B cell (primary cell): ENCODE measurements around the gene PRLR. TPM values are rescaled to one million over a fixed set of nuclear protein-coding genes. Genes with fewer than 3 reads are reported as not detected.

Experiments
- ATAC-seq: fragments of 200-7000 bp; cut with Tn5 transposase; one replicate; pipeline ENCODE4 v1.10.0; 2021; ENCODE audit warnings: low read depth, mild to moderate bottlenecking, moderate number of reproducible peaks, moderate library complexity
- CTCF ChIA-PET: fragments of 350-600 bp; sonication (Branson Sonifier 250); formaldehyde crosslinking; loops from one replicate; lab custom pipeline; 2021; ENCODE audit warnings: antibody characterized with exemption, inconsistent platforms; lab: Charles Lee
- POLR2A ChIA-PET: fragments of 350-600 bp; sonication (Branson Sonifier 250); formaldehyde crosslinking; loops from one replicate; lab custom pipeline; 2021; ENCODE audit warnings: antibody characterized with exemption; lab: Charles Lee
- DNase-seq: peaks from one replicate; pipeline ENCODE4 v3.0.0; 2013
- H2AFZ ChIP-seq: 2 replicates; pipeline ENCODE4 v1.6.1; 2012; ENCODE audit warnings: mild to moderate bottlenecking, low read depth, low read length; ENCODE audit not compliant: insufficient read depth, poor library complexity, severe bottlenecking
- H3K27ac ChIP-seq, 2 donors: 1 replicate in 1 of 2; 2 replicates in 1 of 2; pipeline ENCODE4 v1.5.1; 2012 to 2013; ENCODE audit warnings: low read length in 2 of 2, mild to moderate bottlenecking in 2 of 2, moderate library complexity in 1 of 2
- H3K27me3 ChIP-seq, 4 experiments: fragments of 200-600 bp in 1 of 4; sonication (generic) in 1 of 4; replicated peaks in 1 of 4; 1 replicate in 2 of 4; 2 replicates in 2 of 4; pipeline versions ENCODE4 v1.6.1 to v1.7.0; 2013 to 2016; ENCODE audit warnings: low read length in 3 of 4, mild to moderate bottlenecking in 2 of 4, mixed read lengths in 1 of 4, moderate library complexity in 1 of 4; ENCODE audit not compliant: insufficient read depth in 4 of 4, control insufficient read depth in 3 of 4; ENCODE audit errors: control extremely low read depth in 1 of 4
- H3K36me3 ChIP-seq, 2 experiments: replicated peaks in 1 of 2; 1 replicate in 1 of 2; 2 replicates in 1 of 2; pipeline versions ENCODE4 v1.6.1 to v1.7.1; 2013; ENCODE audit warnings: low read length in 1 of 2; ENCODE audit not compliant: insufficient read depth in 2 of 2, control insufficient read depth in 1 of 2; ENCODE audit errors: control extremely low read depth in 1 of 2, extremely low read depth in 1 of 2
- H3K4me1 ChIP-seq, 2 donors: fragments of 200-600 bp in 1 of 2; sonication (generic) in 1 of 2; 1 replicate in 1 of 2; 2 replicates in 1 of 2; pipeline versions ENCODE4 v1.5.1 to v1.6.1; 2013 to 2017; ENCODE audit warnings: low read length in 2 of 2; ENCODE audit not compliant: control insufficient read depth in 2 of 2, insufficient read depth in 2 of 2
- H3K4me2 ChIP-seq: replicated peaks from 2 replicates; pipeline ENCODE3; 2012; ENCODE audit warnings: mild to moderate bottlenecking, low read depth, low read length; ENCODE audit not compliant: poor library complexity, severe bottlenecking
- H3K4me3 ChIP-seq, 5 experiments: fragments of 200-600 bp in 1 of 5; sonication (generic) in 1 of 5; 1 replicate in 3 of 5; 2 replicates in 2 of 5; pipeline versions ENCODE4 v1.5.1 to v1.7.0; 2011 to 2016; ENCODE audit warnings: low read length in 4 of 5, mild to moderate bottlenecking in 4 of 5, low read depth in 2 of 5, control low read depth in 1 of 5, moderate library complexity in 1 of 5; ENCODE audit not compliant: insufficient read depth in 1 of 5; ENCODE audit errors: control extremely low read depth in 1 of 5, extremely low read depth in 1 of 5
- H3K79me2 ChIP-seq: fragments of 200-600 bp; sonication (generic); one replicate; pipeline ENCODE4 v1.6.0; 2016; ENCODE audit warnings: low read length; ENCODE audit not compliant: control insufficient read depth, insufficient read depth
- H3K9ac ChIP-seq: fragments of 200-600 bp; sonication (generic); 2 replicates; pipeline ENCODE4 v1.6.1; 2017; ENCODE audit warnings: mild to moderate bottlenecking, low read length, moderate library complexity
- H3K9me3 ChIP-seq, 3 donors: one replicate each; pipeline versions ENCODE4 v1.6.1 to v1.7.1; 2013; ENCODE audit warnings: low read length in 2 of 3; ENCODE audit not compliant: control insufficient read depth in 2 of 3, insufficient read depth in 1 of 3; ENCODE audit errors: control extremely low read depth in 1 of 3
- H4K20me1 ChIP-seq: 2 replicates; pipeline ENCODE4 v1.6.0; 2012; ENCODE audit warnings: mild to moderate bottlenecking, low read length; ENCODE audit not compliant: insufficient read depth, control insufficient read depth, poor library complexity, severe bottlenecking
- H3K27ac Mint-ChIP-seq: one replicate; pipeline ENCODE4 v1.8.0; 2021; ENCODE audit warnings: mixed read lengths
- H3K27me3 Mint-ChIP-seq: one replicate; pipeline ENCODE4 v1.8.0; 2021; ENCODE audit warnings: mixed read lengths
- H3K4me1 Mint-ChIP-seq: one replicate; pipeline ENCODE4 v1.8.0; 2021; ENCODE audit warnings: mixed read lengths
- H3K4me3 Mint-ChIP-seq: one replicate; pipeline ENCODE4 v1.8.0; 2021; ENCODE audit warnings: mixed read lengths
- H3K9me3 Mint-ChIP-seq: one replicate; pipeline ENCODE4 v1.8.0; 2022; ENCODE audit warnings: mixed read lengths; ENCODE audit not compliant: insufficient read depth
- EZH2 ChIP-seq: IDR thresholded peaks from 2 replicates; pipeline ENCODE4 v1.6.1; 2012; ENCODE audit warnings: borderline replicate concordance, low read depth, mild to moderate bottlenecking, moderate library complexity, low read length; ENCODE audit not compliant: insufficient read depth, poor library complexity, severe bottlenecking
- WGBS: methylation state at CpG from one replicate; pipeline ENCODE4 v1.1.5; 2013; ENCODE audit warnings: missing lambda C conversion rate; ENCODE audit not compliant: insufficient coverage; 5-methylcytosine and 5-hydroxymethylcytosine counted together
- intact Hi-C: fragments of 100-400 bp; cut with micrococcal nuclease; formaldehyde crosslinking; loops from one replicate; pipeline ENCODE4 v1.10.0; 2022
- polyA plus RNA-seq: library from polyadenylated mRNA; depleted of rRNA; stranded (reverse); fragments of >200 nt; gene quantifications from 2 replicates; pipeline ENCODE4 v1.2.3, GENCODE V29; 2012
- total RNA-seq, 2 donors: library from RNA; stranded (reverse); fragments of 120-200 nt in 1 of 2; gene quantifications; 1 replicate in 1 of 2; 2 replicates in 1 of 2; pipeline versions ENCODE4 v1.2.3 to v1.2.4, GENCODE V29; 2013 to 2022
- TF ChIP-seq, protein P1 (sequence below): fragments of 200-600 bp; IDR thresholded peaks from one replicate; pipeline ENCODE4 v1.8.0; 2022; ENCODE audit warnings: antibody characterized with exemption, mild to moderate bottlenecking

Gene PRLR
- total and polyA plus RNA-seq, 2 donors (not counting 1 experiment from before 2014, with no cell fraction given) = 0.39 TPM; not detected in 1

GRCh38 chr5:35177783-35178182, 52.5 kb downstream of the PRLR start:
- WGBS = no CpG with 5 or more reads among the region's 3 CpGs
- Histone ChIP-seq H4K20me1 (no peaks in the 10 kb centered on the region), H3K4me2 (no peak overlapping the region), H2AFZ (no peak overlapping the region), H3K36me3 (no peaks in the 10 kb centered on the region), H3K79me2 (no peaks in the 10 kb centered on the region), H3K4me3 (no peak overlapping the region), H3K27ac (no peak overlapping the region), H3K4me1 (no peaks in the 10 kb centered on the region), H3K27me3 (no peaks in the 10 kb centered on the region), H3K9me3 (no peaks in the 10 kb centered on the region), H3K9ac (no peak overlapping the region)
- intact Hi-C loops = no loop called here
- CTCF ChIA-PET = no interaction called here
- no peak overlapping the region for H3K27ac Mint-ChIP-seq
- H3K4me1 Mint-ChIP-seq = no peaks in the 10 kb centered on the region
- no peak for TF ChIP-seq EZH2
- TF ChIP-seq, protein P1, sequence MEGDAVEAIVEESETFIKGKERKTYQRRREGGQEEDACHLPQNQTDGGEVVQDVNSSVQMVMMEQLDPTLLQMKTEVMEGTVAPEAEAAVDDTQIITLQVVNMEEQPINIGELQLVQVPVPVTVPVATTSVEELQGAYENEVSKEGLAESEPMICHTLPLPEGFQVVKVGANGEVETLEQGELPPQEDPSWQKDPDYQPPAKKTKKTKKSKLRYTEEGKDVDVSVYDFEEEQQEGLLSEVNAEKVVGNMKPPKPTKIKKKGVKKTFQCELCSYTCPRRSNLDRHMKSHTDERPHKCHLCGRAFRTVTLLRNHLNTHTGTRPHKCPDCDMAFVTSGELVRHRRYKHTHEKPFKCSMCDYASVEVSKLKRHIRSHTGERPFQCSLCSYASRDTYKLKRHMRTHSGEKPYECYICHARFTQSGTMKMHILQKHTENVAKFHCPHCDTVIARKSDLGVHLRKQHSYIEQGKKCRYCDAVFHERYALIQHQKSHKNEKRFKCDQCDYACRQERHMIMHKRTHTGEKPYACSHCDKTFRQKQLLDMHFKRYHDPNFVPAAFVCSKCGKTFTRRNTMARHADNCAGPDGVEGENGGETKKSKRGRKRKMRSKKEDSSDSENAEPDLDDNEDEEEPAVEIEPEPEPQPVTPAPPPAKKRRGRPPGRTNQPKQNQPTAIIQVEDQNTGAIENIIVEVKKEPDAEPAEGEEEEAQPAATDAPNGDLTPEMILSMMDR = no peak
- POLR2A ChIA-PET = no interaction called here
- DNase-seq (no peak), ATAC-seq (no peak)
- no peak overlapping the region for H3K4me3 Mint-ChIP-seq
- no peaks in the 10 kb centered on the region for H3K27me3 Mint-ChIP-seq
- H3K9me3 Mint-ChIP-seq = no peaks in the 10 kb centered on the region

- TF ChIP-seq EZH2 = no peak
- TF ChIP-seq, protein P1 = no peak
- H3K27me3 Mint-ChIP-seq = peaks cover 8% of the 10 kb centered on the region
- intact Hi-C loops = no loop called here
These were observed 57.8 kb downstream of the PRLR start for GRCh38 chr5:35172533-35172932.

More at GRCh38 chr5:35172533-35172932, 57.8 kb downstream of the PRLR start:
- no peak overlapping the region for H3K27ac ChIP-seq
- peaks cover 0 to 5% (median 0%) of the 10 kb centered on the region in 3 donors for H3K9me3 ChIP-seq
- no peaks in the 10 kb centered on the region for H3K4me1 ChIP-seq
- ATAC-seq (no peak), DNase-seq (no peak)
- no peak overlapping the region for H2AFZ ChIP-seq
- no peak overlapping the region for H3K9ac ChIP-seq
- no peaks in the 10 kb centered on the region for H3K79me2 ChIP-seq
- Mint-ChIP-seq H3K4me3 (no peak overlapping the region), H3K9me3 (no peaks in the 10 kb centered on the region), H3K4me1 (no peaks in the 10 kb centered on the region), H3K27ac (no peak overlapping the region)
- CTCF ChIA-PET = no interaction called here
- WGBS = 80% methylated on average over 2 of the region's 5 CpGs
- peaks cover 0 to 3% (median 0%) of the 10 kb centered on the region in 4 experiments for H3K27me3 ChIP-seq
- POLR2A ChIA-PET = no interaction called here
- no peaks in the 10 kb centered on the region for H4K20me1 ChIP-seq
- no peak overlapping the region for H3K4me3 ChIP-seq
- H3K36me3 ChIP-seq = no peaks in the 10 kb centered on the region
- H3K4me2 ChIP-seq = no peak overlapping the region
